ENCODE measurements around the gene PDZD2.

Gene PDZD2

DNA sequence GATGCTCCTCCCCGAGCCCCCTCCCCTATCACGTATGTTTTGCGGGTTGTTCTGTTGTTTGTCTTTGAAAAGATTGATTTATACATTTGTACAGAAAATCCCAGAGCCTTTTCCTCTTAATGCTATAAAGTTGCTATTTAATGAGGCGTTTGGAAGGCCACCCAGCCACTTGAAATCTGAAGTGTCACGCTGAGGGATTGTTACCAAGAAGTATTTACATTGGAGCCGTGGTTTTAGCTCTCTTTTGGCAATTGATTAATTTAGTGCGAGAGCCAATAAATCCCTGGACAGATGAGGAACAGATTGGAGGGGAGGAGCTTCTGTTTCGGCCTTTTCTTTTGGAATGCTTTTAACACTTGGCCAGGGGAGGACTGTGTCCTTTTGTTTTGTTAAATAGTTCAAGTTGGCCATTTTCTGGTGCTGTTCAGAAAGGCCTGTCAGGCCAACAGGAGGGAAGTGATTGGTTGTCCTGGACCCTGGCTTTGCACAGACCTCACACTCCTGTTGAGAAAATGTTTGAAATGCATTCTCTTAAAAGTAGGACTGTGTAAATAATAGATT is 250.2 kb downstream of the PDZD2 start:
- no peak for DNase-seq

- no peak for DNase-seq
Measured at GRCh38 chr5:31890046-31890445, 251.1 kb downstream of the PDZD2 start.

- no peak for DNase-seq
Measured at GRCh38 chr5:31894141-31894540, 255.2 kb downstream of the PDZD2 start.

GRCh38 chr5:31895199-31895820 is 256.4 kb downstream of the PDZD2 start:
- DNase-seq = no peak

- DNase-seq = no peak
Measured at GRCh38 chr5:31898036-31898632, 259.2 kb downstream of the PDZD2 start.

GRCh38 chr5:31900296-31900865 is 261.4 kb downstream of the PDZD2 start:
- DNase-seq = no peak

- DNase-seq = no peak
Measured at GRCh38 chr5:31901807-31902530, 263.0 kb downstream of the PDZD2 start.

GRCh38 chr5:31908396-31908795 is 269.5 kb downstream of the PDZD2 start:
- no peak for DNase-seq

DNA sequence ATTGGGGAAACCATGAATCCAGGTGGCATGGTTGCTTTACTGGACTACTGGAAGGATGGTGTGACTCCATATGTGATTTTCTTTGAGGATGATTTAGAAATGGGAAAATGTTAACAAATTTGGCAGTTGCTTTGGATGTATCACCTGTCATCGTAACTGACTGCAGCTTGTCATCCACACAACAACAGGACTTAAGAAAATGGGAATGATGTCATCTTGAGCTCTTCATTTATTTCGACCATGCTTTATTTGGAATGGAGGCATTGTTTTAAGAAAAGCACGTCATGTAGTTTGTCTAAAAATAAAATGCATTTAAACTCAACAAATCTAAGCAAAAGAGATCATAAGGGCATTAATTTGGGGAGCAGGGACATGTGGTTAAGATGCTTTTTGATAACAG is 270.1 kb downstream of the PDZD2 start:
- DNase-seq = no peak

GRCh38 chr5:31911291-31912265 is 272.6 kb downstream of the PDZD2 start:
- DNase-seq = no peak

- DNase-seq = no peak
Measured at GRCh38 chr5:31913808-31914207, 274.9 kb downstream of the PDZD2 start.

DNA sequence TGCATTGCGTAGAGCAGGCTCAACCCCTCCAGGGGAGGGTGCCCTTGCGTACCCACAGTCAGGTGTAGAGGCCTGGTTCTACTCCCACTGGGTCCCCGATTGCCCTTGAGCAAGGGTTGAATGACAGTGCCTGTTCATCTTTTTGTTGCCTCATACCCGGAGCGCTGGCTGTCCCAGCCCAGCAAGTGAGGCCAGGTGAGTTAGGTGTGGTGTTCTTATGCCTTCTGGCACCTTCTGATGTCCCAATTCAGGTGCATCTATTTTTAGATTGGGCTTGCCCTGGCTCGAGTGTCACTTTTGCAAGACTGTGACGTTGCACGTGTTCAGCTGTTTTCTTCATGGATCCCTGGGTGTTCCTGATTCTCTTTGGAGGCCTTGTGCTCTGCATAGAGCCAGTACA is 277.4 kb downstream of the PDZD2 start:
- no peak for DNase-seq

DNA sequence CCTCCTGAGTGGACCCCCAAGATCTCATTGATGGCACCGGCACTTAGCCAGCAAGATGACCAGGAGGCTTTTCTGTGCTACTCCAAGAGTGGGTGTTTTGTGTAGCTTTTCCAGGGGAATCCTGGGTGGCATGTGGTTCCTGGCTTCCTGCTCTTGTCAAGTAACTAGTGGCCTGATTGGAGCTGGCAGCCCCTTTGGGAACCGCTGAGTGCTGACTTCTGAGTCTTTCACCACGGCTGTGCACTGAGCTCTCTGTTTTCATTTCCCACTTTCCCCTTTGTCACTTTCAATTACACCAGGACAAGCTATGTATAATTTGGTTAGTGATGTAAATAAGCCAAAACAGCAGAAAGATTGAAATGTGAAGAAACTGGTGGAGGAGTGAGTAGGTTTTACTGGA is 279.8 kb downstream of the PDZD2 start:
- no peak for DNase-seq

GRCh38 chr5:31921852-31922305 is 282.9 kb downstream of the PDZD2 start:
- no peak for DNase-seq

DNA sequence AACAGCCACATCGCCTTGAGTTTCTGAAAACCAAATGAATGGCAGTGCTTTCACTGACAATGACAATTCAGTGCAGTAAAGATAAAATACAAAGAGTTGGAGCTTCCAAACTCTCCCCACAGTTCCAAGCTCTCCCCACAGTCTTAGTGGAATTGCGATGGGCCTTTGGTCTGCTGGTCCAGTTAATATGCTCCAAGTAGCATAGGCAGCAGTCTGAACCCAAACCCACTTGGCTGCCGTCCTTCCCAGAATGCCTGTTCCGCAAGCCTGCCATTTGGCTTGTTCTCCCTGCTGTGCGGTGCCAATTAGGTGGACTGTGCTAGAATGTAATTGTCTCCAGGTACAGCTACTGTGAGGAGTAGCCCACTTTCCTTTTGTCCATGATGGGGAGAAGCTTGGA is 285.1 kb downstream of the PDZD2 start:
- DNase-seq = no peak

- DNase-seq = no peak
Measured at GRCh38 chr5:31931874-31932273, 292.9 kb downstream of the PDZD2 start.

DNA sequence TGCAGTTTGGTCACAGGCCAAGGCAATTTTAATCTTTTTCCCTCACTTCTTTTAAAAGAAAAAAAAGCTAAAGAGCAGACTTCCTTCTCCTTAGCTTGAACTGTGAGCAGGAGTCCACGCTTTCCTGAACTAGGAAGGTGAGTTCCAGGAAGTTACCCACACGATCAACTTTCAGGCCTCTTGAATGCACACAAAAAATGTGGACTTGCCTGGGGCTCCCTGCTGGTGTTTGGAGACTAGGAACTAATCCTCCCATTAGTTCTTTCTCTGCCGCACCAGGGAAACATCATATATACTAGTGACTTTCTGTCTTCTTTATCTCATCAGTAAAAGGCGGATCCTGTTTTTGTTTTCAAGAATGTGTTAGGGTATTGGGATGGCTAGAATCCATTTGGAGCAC is 295.2 kb downstream of the PDZD2 start:
- DNase-seq = no peak

DNA sequence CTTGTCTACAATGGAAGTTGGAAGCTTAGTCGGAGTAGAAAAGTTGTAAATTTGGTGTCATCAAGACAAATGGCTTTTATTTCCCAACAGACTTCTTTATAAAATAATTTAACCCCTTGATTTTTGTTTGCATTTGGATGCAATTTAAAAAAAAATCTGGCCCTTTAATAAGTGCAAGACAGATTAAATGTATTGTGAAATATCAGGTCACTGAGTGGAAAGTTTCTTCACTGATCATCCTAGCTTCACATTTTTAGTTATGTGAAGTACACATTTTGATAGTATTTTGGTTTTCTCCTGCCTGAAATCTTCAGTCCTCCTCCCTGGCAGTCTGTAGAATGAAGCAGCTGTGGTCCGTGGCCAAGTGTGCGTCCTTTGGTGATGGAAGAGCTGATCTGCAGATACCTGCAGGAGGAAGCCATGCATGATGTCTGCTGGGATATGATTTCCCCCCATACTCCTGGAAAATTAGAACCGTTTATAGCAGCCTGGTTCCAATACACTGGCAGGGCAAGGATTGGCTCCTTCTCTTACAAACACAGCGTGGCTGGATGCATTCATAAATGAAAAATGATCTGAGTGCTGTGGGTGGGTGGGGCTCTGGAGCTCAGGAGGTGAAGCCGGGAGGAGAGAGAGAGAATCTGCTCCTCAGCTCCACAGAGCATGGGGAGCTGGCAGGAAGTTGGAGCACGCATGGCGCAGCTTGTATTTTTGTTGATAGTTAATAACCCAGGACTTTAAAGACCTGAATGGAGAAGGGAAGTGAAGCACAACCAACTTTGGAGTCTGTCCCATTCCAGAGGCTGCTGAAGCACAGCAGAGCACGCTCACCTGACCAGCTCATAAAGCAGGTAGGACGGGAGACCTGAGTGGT is 296.8 kb downstream of the PDZD2 start:
- DNase-seq = no peak

DNA sequence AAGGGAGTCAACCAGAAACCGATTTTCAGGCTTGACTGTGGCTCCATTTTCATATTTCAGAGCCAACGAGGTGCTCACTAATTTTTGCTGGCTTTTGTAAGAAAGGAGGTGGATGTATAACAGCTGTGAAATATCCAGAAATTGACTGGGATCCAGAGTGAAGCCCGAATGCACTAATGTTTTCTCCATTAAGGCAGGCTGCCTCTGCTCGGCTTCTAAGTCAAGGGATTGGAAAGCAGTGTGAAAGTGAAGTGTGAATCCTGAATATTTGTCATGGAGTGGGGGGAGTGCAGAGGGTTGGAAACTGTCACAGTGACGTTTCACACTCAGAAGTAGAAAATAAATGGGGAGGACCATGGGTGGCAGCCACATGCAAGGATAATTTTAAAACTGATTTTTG is 297.8 kb downstream of the PDZD2 start:
- DNase-seq = no peak

GRCh38 chr5:31937226-31937625 is 298.3 kb downstream of the PDZD2 start:
- DNase-seq = no peak

- DNase-seq = no peak
Measured at GRCh38 chr5:31937703-31938102, 298.8 kb downstream of the PDZD2 start.
